D721Med (cell line): ENCODE measurements around the gene CRABP2.

Source experiments
- DNase-seq: peaks from one replicate; pipeline ENCODE4 v3.0.0; 2011; ENCODE audit warnings: low spot score; ENCODE audit not compliant: insufficient read length
- FAIRE-seq: peaks from 2 replicates; lab custom pipeline; 2011; peaks lifted over from hg19 to GRCh38; lab: Jason Lieb, UNC
- CTCF ChIP-seq: IDR thresholded peaks from 2 replicates; pipeline ENCODE4 v1.5.1; 2012; ENCODE audit warnings: mild to moderate bottlenecking, control low read depth; ENCODE audit not compliant: insufficient read depth; ENCODE audit errors: missing control alignments

Gene CRABP2

GRCh38 chr1:156703741-156704140 lies 1.6 kb downstream of the CRABP2 start:
- DNase-seq: peak; percentile 84
- no peak for TF ChIP-seq CTCF
- FAIRE-seq: no peak

- DNase-seq (no peak), FAIRE-seq (no peak)
- TF ChIP-seq CTCF: no peak
These were observed 2.0 kb downstream of the CRABP2 start for GRCh38 chr1:156703336-156703735.

GRCh38 chr1:156700736-156701531 lies 4.4 kb downstream of the CRABP2 start:
- FAIRE-seq (no peak), DNase-seq (no peak)
- no peak for TF ChIP-seq CTCF

GRCh38 chr1:156698995-156699394 lies 6.4 kb downstream of the CRABP2 start:
- TF ChIP-seq CTCF: no peak
- DNase-seq (no peak), FAIRE-seq (no peak)

GRCh38 chr1:156697481-156697880 lies 7.9 kb downstream of the CRABP2 start:
- DNase-seq: no peak

GRCh38 chr1:156696755-156697154 lies 8.6 kb downstream of the CRABP2 start:
- no peak for FAIRE-seq
- no peak for TF ChIP-seq CTCF
- DNase-seq: no peak

More at GRCh38 chr1:156697481-156697880, 7.9 kb downstream of the CRABP2 start:
- TF ChIP-seq CTCF: no peak
- FAIRE-seq: no peak

- no peak for TF ChIP-seq CTCF
- FAIRE-seq: no peak
These were observed 10.8 kb downstream of the CRABP2 start for GRCh38 chr1:156694690-156694962.

More at GRCh38 chr1:156694690-156694962, 10.8 kb downstream of the CRABP2 start:
- no peak for DNase-seq
